Uterus (tissue), 2 donors: ENCODE measurements around the gene ADAMTS20.

Experiments
- POLR2A ChIP-seq, 2 donors: fragments of 450-650 bp; IDR thresholded peaks; one replicate each; pipeline ENCODE4 v1.6.1; 2016; ENCODE audit warnings: antibody characterized with exemption in 2 of 2, mild to moderate bottlenecking in 1 of 2, moderate library complexity in 1 of 2
- TF ChIP-seq, protein P1 (sequence below), 4 experiments: fragments of 200-600 bp in 2 of 4; fragments of 450-650 bp in 2 of 4; sonication (generic) in 2 of 4; IDR thresholded peaks; one replicate each; pipeline ENCODE4 v1.5.1; 2016 to 2019; ENCODE audit warnings: antibody characterized with exemption in 4 of 4, mild to moderate bottlenecking in 2 of 4, moderate library complexity in 1 of 4

DNA sequence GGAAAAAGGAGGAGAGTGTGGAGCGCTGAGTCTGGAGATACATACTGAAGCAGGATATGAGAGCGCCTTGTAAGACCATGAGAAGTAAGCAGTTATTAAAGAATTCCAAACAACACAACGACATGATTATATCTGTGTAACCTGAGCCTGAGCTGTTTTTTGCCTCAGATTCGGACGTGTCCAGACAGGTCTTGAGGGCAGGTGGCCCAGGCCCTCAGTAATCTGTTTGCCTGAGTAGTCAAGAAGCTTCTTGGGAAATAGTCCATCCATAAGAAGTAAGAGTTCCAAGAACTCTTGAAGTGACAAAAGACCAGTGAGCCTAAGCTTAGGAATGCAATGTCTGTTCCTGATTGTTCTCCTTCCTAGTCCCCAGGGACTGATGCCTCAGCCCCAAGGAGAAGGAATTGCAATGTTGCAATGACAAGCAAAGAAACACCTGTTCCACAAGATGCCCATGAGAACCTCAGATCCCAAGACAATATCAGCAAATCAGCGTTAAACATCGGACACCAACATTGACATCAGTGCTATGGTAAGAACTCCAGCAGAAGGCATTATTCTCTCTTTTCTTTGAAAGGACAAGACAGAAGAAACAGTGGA is 34.7 kb upstream of the ADAMTS20 start:
- TF ChIP-seq, protein P1, sequence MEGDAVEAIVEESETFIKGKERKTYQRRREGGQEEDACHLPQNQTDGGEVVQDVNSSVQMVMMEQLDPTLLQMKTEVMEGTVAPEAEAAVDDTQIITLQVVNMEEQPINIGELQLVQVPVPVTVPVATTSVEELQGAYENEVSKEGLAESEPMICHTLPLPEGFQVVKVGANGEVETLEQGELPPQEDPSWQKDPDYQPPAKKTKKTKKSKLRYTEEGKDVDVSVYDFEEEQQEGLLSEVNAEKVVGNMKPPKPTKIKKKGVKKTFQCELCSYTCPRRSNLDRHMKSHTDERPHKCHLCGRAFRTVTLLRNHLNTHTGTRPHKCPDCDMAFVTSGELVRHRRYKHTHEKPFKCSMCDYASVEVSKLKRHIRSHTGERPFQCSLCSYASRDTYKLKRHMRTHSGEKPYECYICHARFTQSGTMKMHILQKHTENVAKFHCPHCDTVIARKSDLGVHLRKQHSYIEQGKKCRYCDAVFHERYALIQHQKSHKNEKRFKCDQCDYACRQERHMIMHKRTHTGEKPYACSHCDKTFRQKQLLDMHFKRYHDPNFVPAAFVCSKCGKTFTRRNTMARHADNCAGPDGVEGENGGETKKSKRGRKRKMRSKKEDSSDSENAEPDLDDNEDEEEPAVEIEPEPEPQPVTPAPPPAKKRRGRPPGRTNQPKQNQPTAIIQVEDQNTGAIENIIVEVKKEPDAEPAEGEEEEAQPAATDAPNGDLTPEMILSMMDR (IDR thresholded peaks at IDR 0.05): no peak
- no peak for TF ChIP-seq POLR2A (IDR thresholded peaks at IDR 0.05)
